ENCODE data around the gene AMACR. TPM values are rescaled to one million over a fixed set of nuclear protein-coding genes. Genes with fewer than 3 reads are reported as not detected.

AMACR gene
- polyA plus RNA-seq, 1 donor from 2014 or later = 28.5 TPM

DNA sequence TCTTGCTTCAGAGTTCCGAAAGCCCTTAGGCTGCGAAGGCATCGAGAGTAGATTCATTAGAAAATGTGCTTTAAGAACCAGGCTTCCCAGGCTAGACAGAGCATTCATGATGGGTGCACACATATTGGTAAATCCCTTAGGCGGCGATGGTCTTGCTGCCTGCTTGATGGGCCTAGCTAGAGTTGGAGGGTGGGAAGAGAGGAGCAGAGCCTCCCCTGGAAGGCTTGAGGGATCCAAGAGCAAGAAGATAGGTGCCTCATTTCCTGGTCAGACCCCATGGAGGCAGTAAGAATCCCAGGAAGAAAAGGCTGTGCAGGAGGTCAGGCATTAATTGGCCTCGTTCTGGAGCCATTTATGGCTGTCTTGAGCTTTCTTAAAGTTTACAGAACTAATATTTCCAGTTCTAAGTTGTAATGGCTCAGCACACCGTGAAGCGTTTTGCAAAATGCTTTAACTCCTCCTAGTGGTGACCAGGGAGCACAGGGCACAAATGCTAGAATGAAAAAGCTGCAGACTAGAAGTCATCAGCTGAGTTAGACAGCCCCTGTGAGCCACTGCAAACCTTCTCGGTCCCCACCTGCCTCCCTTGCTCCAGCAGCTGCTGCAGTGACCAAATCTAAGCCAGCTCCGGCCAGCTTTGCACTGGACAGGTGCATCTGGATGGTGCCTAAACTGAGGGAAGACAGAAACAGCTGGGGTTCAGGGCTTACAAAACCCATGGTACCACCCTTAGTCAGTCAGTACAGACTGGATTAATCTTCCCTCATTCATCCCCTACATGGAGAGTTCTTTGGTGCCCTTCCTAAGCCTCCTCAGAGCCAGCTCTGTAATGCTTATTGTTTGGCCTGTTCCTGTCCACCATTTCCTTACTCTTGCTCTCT is 38.0 kb downstream of the AMACR start:
- no peak overlapping the region for H3K9ac ChIP-seq (ENCODE audit: low read length)
- no peaks in the 10 kb centered on the region for H4K20me1 ChIP-seq (ENCODE audit: insufficient read depth)
- no peaks in the 10 kb centered on the region for H3K9me2 ChIP-seq (ENCODE audit: insufficient read depth, low read length)
- H3K27ac ChIP-seq (ENCODE audit: low read length) = no peak overlapping the region
- no peaks in the 10 kb centered on the region for H3K79me2 ChIP-seq (replicated peaks; ENCODE audit: insufficient read depth, low read length)
- no peaks in the 10 kb centered on the region for H3K36me3 ChIP-seq (ENCODE audit: insufficient read depth, low read length)
- H3K27me3 ChIP-seq (ENCODE audit: insufficient read depth, low read depth, low read length) = no peaks in the 10 kb centered on the region
- H3F3A ChIP-seq (ENCODE audit: insufficient read depth, low read length, poor library complexity, severe bottlenecking) = no peaks in the 10 kb centered on the region
- no peak overlapping the region for H3K4me3 ChIP-seq (ENCODE audit: low read length)
- no peak overlapping the region for H2AFZ ChIP-seq (ENCODE audit: low read depth, low read length)
- no peaks in the 10 kb centered on the region for H3K9me3 ChIP-seq (ENCODE audit: low read length)
- no peak overlapping the region for H3K4me2 ChIP-seq (ENCODE audit: low read length)
- TF ChIP-seq, protein P1, sequence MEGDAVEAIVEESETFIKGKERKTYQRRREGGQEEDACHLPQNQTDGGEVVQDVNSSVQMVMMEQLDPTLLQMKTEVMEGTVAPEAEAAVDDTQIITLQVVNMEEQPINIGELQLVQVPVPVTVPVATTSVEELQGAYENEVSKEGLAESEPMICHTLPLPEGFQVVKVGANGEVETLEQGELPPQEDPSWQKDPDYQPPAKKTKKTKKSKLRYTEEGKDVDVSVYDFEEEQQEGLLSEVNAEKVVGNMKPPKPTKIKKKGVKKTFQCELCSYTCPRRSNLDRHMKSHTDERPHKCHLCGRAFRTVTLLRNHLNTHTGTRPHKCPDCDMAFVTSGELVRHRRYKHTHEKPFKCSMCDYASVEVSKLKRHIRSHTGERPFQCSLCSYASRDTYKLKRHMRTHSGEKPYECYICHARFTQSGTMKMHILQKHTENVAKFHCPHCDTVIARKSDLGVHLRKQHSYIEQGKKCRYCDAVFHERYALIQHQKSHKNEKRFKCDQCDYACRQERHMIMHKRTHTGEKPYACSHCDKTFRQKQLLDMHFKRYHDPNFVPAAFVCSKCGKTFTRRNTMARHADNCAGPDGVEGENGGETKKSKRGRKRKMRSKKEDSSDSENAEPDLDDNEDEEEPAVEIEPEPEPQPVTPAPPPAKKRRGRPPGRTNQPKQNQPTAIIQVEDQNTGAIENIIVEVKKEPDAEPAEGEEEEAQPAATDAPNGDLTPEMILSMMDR (IDR thresholded peaks at IDR 0.05; ENCODE audit: poor library complexity, severe bottlenecking) = no peak
- TF ChIP-seq RAD21 (conservative IDR thresholded peaks at IDR 0.05) = peak; percentile 38

- no peaks in the 10 kb centered on the region for H3K36me3 ChIP-seq (ENCODE audit: insufficient read depth, low read length)
- H3K27ac ChIP-seq (ENCODE audit: low read length) = no peak overlapping the region
- H3F3A ChIP-seq (ENCODE audit: insufficient read depth, low read length, poor library complexity, severe bottlenecking) = no peaks in the 10 kb centered on the region
- no peaks in the 10 kb centered on the region for H3K27me3 ChIP-seq (ENCODE audit: insufficient read depth, low read depth, low read length)
- TF ChIP-seq POLR2AphosphoS5 (IDR thresholded peaks at IDR 0.05) (no peak), EZH2 (IDR thresholded peaks at IDR 0.05; ENCODE audit: borderline replicate concordance, insufficient read depth, low read length, poor library complexity, severe bottlenecking) (no peak), EP300 (conservative IDR thresholded peaks at IDR 0.05; ENCODE audit: poor library complexity, severe bottlenecking) (no peak), SMC3 (conservative IDR thresholded peaks at IDR 0.05; ENCODE audit: poor library complexity) (no peak), REST (IDR thresholded peaks at IDR 0.05; ENCODE audit: borderline replicate concordance) (no peak), MXI1 (conservative IDR thresholded peaks at IDR 0.05; ENCODE audit: poor library complexity, severe bottlenecking) (no peak), RAD21 (conservative IDR thresholded peaks at IDR 0.05) (no peak), TAF1 (IDR thresholded peaks at IDR 0.05; ENCODE audit: low read depth) (no peak)
- TF ChIP-seq, protein P1 (IDR thresholded peaks at IDR 0.05; ENCODE audit: poor library complexity, severe bottlenecking) = no peak
- H3K9me2 ChIP-seq (ENCODE audit: insufficient read depth, low read length) = no peaks in the 10 kb centered on the region
- H3K9ac ChIP-seq (ENCODE audit: low read length) = no peak overlapping the region
- no peaks in the 10 kb centered on the region for H3K79me2 ChIP-seq (replicated peaks; ENCODE audit: insufficient read depth, low read length)
- no peaks in the 10 kb centered on the region for H4K20me1 ChIP-seq (ENCODE audit: insufficient read depth)
- H2AFZ ChIP-seq (ENCODE audit: low read depth, low read length) = no peak overlapping the region
- H3K9me3 ChIP-seq (ENCODE audit: low read length) = no peaks in the 10 kb centered on the region
- no peak overlapping the region for H3K4me2 ChIP-seq (ENCODE audit: low read length)
- no peak overlapping the region for H3K4me3 ChIP-seq (ENCODE audit: low read length)
These were observed 39.4 kb downstream of the AMACR start for GRCh38 chr5:33968211-33969005.
